Measurements from ENCODE around the gene SLC12A7.

SLC12A7 gene

DNA sequence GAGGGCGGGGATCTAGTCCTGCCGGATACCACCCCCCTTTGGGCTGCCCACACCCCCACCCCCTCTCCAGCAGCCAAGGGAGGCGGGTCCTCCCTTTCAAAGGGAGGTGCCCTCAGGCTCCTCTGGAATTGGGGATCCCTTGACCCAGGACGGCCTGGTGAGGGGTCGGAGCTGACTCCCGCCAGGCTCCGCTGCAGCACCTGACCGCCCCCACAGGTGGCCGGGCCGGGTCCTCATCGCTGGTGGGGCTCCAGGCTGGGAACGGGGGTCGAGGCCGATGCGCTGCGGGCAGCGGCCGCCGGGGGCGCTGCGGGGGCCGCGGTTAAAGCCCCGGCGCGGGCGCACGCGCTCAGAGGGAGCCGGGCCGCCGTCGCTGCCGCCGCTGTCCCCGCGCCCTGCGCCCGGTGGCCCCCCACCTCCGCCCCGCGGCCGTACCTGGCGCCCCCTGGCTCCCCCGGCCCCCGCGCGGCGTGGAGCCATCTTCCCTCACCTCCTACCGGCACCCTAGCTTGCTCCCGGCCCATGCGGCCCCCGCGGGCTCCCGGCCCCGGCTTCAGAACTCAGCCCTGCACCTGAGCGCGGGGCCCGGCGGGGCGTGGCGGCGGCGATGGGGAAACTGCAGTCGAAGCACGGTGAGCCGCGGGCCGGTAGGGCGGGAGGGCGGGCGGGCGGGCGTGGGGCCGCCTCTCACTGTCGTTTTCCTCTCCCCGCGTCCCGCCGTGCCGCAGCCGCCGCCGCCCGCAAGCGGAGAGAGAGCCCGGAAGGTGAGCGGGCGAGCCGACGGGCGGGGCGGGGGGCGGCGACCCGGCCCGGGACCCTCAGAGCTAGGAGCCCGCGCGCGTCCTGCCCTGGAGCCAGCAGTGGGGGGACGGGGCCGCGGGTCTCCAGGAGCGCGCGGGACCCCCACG, 103.2 kb downstream of the SLC12A7 start, which contains the start of gene NKD2:
Gene NKD2 (plus strand): TSS at position 352 of the 908 bp plus-strand sequence. CDS start 256 bp downstream, at position 608.
- Histone ChIP-seq H3K27ac (no peak within 1 kb of the TSS), H3K27me3 (replicated peaks) (peaks cover 73% of the 10 kb centered on the region), H3K36me3 (replicated peaks) (no peaks in the 10 kb centered on the region), H3K4me3 (ENCODE audit: low read depth, low read length) (no peak within 1 kb of the TSS)
- TF ChIP-seq, protein P1, sequence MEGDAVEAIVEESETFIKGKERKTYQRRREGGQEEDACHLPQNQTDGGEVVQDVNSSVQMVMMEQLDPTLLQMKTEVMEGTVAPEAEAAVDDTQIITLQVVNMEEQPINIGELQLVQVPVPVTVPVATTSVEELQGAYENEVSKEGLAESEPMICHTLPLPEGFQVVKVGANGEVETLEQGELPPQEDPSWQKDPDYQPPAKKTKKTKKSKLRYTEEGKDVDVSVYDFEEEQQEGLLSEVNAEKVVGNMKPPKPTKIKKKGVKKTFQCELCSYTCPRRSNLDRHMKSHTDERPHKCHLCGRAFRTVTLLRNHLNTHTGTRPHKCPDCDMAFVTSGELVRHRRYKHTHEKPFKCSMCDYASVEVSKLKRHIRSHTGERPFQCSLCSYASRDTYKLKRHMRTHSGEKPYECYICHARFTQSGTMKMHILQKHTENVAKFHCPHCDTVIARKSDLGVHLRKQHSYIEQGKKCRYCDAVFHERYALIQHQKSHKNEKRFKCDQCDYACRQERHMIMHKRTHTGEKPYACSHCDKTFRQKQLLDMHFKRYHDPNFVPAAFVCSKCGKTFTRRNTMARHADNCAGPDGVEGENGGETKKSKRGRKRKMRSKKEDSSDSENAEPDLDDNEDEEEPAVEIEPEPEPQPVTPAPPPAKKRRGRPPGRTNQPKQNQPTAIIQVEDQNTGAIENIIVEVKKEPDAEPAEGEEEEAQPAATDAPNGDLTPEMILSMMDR (IDR thresholded peaks at IDR 0.05; ENCODE audit: low read depth, low read length, missing control alignments): peak; percentile 28
- DNase-seq: no peak
- in situ Hi-C loops (cut with HindIII; ENCODE audit: low pct_ligation_motif_present, low sequenced_read_pairs): no loop called here

DNA sequence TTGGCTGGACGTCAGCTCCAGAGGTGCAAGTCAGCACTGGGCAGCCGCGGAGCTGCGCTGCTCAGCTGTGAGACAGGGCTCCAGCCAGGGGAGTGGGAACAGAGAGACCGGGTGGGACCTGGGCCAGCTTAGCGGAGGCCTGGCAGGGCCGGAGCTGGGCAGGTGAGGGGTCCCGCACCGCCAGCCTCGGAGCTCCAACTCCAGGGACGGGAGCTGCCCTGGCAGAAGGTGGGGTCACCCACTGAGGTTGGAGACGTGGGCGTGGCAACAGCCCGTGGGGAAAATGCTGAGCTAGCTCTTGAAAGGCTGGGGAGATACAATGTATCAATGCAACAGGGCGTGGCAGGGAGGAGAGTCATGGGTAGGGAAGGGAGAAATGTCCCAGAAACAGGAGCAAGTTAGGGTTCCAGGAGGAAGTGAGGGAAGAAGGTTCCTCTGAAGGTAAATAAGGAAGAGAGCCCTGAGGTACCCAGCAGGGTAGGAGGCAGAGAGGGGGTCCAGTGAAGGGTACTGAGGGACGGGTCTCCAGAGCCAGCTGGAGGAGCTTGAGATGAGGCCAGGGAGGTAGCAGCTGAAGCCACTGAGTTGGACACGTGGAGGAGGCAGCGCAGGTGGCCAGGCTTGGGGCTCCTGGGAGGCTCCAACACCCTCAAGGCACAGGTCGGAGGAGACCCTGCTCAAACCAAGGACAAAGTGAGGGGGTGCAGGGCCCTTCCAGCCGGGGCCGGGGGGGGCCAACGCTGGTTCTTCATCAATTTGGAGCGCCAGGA, 104.0 kb downstream of the SLC12A7 start:
- Histone ChIP-seq H3K36me3 (replicated peaks) (no peaks in the 10 kb centered on the region), H3K27ac (no peak overlapping the region), H3K4me3 (ENCODE audit: low read depth, low read length) (no peak overlapping the region), H3K27me3 (replicated peaks) (peaks cover 81% of the 10 kb centered on the region)
- no peak for DNase-seq
- in situ Hi-C loops (cut with HindIII; ENCODE audit: low pct_ligation_motif_present, low sequenced_read_pairs): no loop called here
- TF ChIP-seq, protein P1 (IDR thresholded peaks at IDR 0.05; ENCODE audit: low read depth, low read length, missing control alignments): no peak

DNA sequence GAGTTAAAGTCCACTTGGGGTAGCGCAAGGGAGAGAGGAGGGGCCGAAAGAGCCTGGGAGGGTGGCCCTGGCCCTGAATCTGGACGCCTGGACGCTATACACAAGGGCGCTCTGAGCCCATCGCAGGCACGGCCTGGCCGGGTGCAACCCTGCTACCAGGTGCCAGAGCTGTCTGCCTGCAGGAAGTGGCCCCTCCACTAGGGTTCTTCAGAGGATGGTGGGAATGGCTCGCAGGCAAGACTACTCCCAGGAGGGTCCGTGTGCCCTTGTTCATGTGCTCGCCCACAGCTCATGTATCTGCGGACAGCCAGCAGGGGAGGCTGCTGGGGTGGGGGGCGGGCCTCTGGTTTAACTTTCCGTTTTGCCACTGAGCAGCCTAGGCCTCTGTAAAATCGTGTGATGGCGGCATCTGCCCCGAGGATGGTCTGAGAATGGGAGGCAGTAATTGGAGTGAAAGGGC, 104.6 kb downstream of the SLC12A7 start:
- in situ Hi-C loops (cut with HindIII; ENCODE audit: low pct_ligation_motif_present, low sequenced_read_pairs): no loop called here
- peaks cover 79% of the 10 kb centered on the region for H3K27me3 ChIP-seq (replicated peaks)
- TF ChIP-seq, protein P1 (IDR thresholded peaks at IDR 0.05; ENCODE audit: low read depth, low read length, missing control alignments): no peak
- no peak for DNase-seq
- no peaks in the 10 kb centered on the region for H3K36me3 ChIP-seq (replicated peaks)
- no peak overlapping the region for H3K4me3 ChIP-seq (ENCODE audit: low read depth, low read length)
- H3K27ac ChIP-seq: no peak overlapping the region

DNA sequence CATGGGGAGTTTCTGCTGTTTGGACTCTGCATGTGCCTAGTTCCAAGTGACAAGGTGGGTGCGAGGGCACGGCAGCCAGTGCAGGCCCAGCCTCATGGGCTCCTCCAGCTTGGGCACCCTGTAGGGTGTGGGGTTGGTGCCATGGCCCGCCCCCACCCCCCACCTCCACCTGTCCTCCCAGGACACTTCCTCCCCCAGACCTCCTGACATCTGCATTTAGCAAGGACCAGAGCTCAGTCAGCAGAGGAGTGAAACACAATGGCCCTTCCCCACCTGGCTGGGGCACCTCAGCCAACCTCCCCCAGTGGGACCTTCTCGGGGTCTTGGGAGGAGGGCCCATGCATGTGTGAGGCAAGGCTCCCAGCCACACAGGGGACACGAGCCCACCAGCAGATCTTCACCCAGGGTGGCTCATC, 105.2 kb downstream of the SLC12A7 start:
- TF ChIP-seq, protein P1 (IDR thresholded peaks at IDR 0.05; ENCODE audit: low read depth, low read length, missing control alignments): no peak
- in situ Hi-C loops (cut with HindIII; ENCODE audit: low pct_ligation_motif_present, low sequenced_read_pairs): no loop called here
- no peaks in the 10 kb centered on the region for H3K36me3 ChIP-seq (replicated peaks)
- no peak for DNase-seq
- no peak overlapping the region for H3K27ac ChIP-seq
- H3K27me3 ChIP-seq (replicated peaks): peaks cover 82% of the 10 kb centered on the region
- no peak overlapping the region for H3K4me3 ChIP-seq (ENCODE audit: low read depth, low read length)

DNA sequence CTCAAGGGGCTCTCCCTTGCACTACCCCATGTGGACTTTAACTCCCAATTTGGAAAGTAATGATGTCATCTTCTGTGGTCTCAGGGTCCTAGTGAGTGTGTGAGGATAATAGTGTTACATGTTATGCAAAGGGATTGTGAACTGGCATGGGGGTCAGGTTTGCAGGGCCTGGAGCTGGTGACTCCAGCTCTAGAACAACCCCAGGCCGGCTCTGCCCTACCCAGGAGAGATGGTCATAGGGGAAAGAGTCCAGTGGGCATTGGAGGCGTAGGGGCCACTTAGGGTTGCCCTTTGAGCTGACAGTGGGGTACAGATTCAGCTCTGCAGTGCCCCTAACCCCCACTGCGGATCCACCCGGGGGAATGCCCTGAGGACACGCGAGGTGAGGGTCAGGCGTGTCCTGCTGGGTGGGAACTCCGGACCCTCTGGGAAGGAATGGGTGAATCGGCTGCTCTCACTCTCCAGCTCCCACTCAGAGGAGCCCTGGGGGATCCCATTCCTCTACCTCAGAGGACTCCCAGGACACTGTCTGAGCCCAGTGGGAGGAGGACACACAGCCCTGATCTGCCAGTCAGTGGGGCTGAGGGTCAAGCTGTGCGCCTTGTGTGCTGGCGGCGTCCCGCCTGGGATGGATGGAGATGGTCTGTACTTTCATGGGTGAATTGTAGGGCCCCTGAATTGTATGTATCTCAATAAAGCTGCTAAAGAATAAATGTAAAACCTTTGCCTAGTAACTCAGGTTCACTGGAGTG, 105.8 kb downstream of the SLC12A7 start:
- Histone ChIP-seq H3K27me3 (replicated peaks) (peaks cover 81% of the 10 kb centered on the region), H3K4me3 (ENCODE audit: low read depth, low read length) (no peak overlapping the region), H3K27ac (no peak overlapping the region), H3K36me3 (replicated peaks) (no peaks in the 10 kb centered on the region)
- DNase-seq: no peak
- TF ChIP-seq, protein P1 (IDR thresholded peaks at IDR 0.05; ENCODE audit: low read depth, low read length, missing control alignments): no peak
- in situ Hi-C loops (cut with HindIII; ENCODE audit: low pct_ligation_motif_present, low sequenced_read_pairs): no loop called here

Data from brain microvascular endothelial cell (primary cell).